ENCODE results near the gene ZNF438. TPM values are rescaled to one million over a fixed set of nuclear protein-coding genes. Genes with fewer than 3 reads are reported as not detected.

The ZNF438 gene
- total and polyA plus RNA-seq, 2 of the 8 experiments (the other 6 are each of a cell fraction or from before 2014, with no cell fraction given) = 0.95 to 1.7 TPM

DNA sequence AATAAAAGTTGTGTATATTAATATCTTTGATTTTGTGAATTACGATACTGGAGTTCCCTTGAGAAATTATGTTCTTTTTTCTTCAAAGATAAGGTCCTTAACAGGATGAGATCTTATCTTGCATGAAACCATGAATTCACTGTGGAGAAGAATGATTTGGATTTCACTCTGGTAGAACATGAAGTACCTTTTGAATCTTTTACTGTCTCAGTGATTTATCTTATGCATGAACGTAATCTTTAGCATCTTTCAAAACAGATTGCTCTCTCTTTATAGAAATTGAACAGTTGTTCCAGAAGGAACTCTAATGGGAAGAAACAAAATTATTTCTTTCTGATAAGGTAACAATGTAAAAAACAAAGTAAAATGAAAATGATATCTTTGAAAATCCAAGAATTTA lies 11.0 kb upstream of the ZNF438 start:
- Histone ChIP-seq H3K27me3 (replicated peaks in 1 of 4; ENCODE audit: control insufficient read depth in 3 of 4, extremely low read depth in 1 of 4, insufficient read depth in 3 of 4, low read length in 3 of 4) (no peaks in the 10 kb centered on the region), H3K4me2 (ENCODE audit: insufficient read depth in 1 of 2, low read depth in 2 of 2, low read length in 2 of 2) (no peak overlapping the region), H3K79me2 (ENCODE audit: control insufficient read depth in 1 of 2, insufficient read depth in 2 of 2, low read length in 2 of 2) (no peaks in the 10 kb centered on the region), H4K20me1 (replicated peaks in 1 of 2; ENCODE audit: control insufficient read depth in 1 of 2, insufficient read depth in 2 of 2, low read length in 2 of 2) (no peaks in the 10 kb centered on the region), H3K18ac (ENCODE audit: extremely low read depth, low read length) (no peak overlapping the region), H3K9ac (replicated peaks in 1 of 4; ENCODE audit: extremely low read depth in 1 of 4, low read depth in 3 of 4, low read length in 3 of 4) (no peak overlapping the region), H3K23ac (ENCODE audit: insufficient read length) (no peak overlapping the region), H2BK5ac (ENCODE audit: low read depth, low read length) (no peak overlapping the region), H3K79me1 (ENCODE audit: low read depth, low read length) (no peaks in the 10 kb centered on the region), H4K91ac (replicated peaks; ENCODE audit: insufficient read length, low read length) (no peak overlapping the region), H3K14ac (ENCODE audit: insufficient read length) (no peak overlapping the region), H2BK120ac (replicated peaks; ENCODE audit: low read depth, low read length) (no peak overlapping the region), H2BK12ac (ENCODE audit: low read depth, low read length) (no peak overlapping the region), H4K8ac (ENCODE audit: extremely low read depth, insufficient read depth, low read length) (no peak overlapping the region), H2BK20ac (ENCODE audit: low read length) (no peak overlapping the region), H3K56ac (replicated peaks; ENCODE audit: insufficient read length, low read depth, low read length) (no peak overlapping the region), H3K4me3 (ENCODE audit: extremely low read depth in 1 of 4, insufficient read depth in 2 of 4, low read depth in 3 of 4, low read length in 4 of 4) (no peak overlapping the region), H2AK5ac (ENCODE audit: low read depth, low read length) (no peak overlapping the region), H3K27ac (ENCODE audit: low read depth, low read length) (no peak overlapping the region), H4K5ac (ENCODE audit: insufficient read length, low read depth, low read length) (no peak overlapping the region), H3K23me2 (ENCODE audit: low read depth, low read length) (no peaks in the 10 kb centered on the region), H3K9me3 (ENCODE audit: insufficient read depth in 2 of 2, low read depth in 1 of 2, low read length in 1 of 2) (no peaks in the 10 kb centered on the region), H3K4me1 (replicated peaks in 1 of 4; ENCODE audit: control insufficient read depth in 3 of 4, insufficient read depth in 4 of 4, low read length in 3 of 4) (no peaks in the 10 kb centered on the region), H3K36me3 (ENCODE audit: control insufficient read depth in 2 of 4, insufficient read depth in 4 of 4, low read length in 3 of 4) (no peaks in the 10 kb centered on the region), H2BK15ac (ENCODE audit: low read length) (no peak overlapping the region), H2AFZ (ENCODE audit: low read length) (no peak overlapping the region), H3K4ac (replicated peaks; ENCODE audit: insufficient read length, low read depth, low read length) (no peak overlapping the region)
- CTCF ChIA-PET (ENCODE audit: partially characterized antibody) = no interaction called here
- FAIRE-seq = no peak
- POLR2A ChIA-PET (ENCODE audit: partially characterized antibody) = no interaction called here
- WGBS, 2 experiments (ENCODE audit: extremely low coverage in 1 of 2, insufficient coverage in 1 of 2, insufficient read length in 1 of 2, insufficient replicate concordance in 2 of 2, low coverage in 1 of 2, low lambda C conversion rate in 2 of 2, missing lambda C conversion rate in 1 of 2) = 92% methylated on average over 2 of the region's 2 CpGs; no CpG with 5 or more reads in 1 of the 2 experiments
- no peak for DNase-seq (ENCODE audit: low read depth in 1 of 2, low spot score in 2 of 2)
- no peak for TF ChIP-seq SP2 (IDR thresholded peaks at IDR 0.05; ENCODE audit: low read length)
